ENCODE measurements around the gene PTGER3. TPM values are rescaled to one million over a fixed set of nuclear protein-coding genes. Genes with fewer than 3 reads are reported as not detected.

The PTGER3 gene
- total RNA-seq, 1 experiment from 2014 or later: 0.08 TPM

GRCh38 chr1:70993798-70994197, 53.8 kb downstream of the PTGER3 start:
- intact Hi-C loops (cut with micrococcal nuclease; ENCODE audit: unreplicated experiment): no loop called here
- POLR2A ChIA-PET: no interaction called here
- TF ChIP-seq POLR2AphosphoS5 (IDR thresholded peaks at IDR 0.05; ENCODE audit: low read depth, low read length): no peak
- TF ChIP-seq, protein P1, sequence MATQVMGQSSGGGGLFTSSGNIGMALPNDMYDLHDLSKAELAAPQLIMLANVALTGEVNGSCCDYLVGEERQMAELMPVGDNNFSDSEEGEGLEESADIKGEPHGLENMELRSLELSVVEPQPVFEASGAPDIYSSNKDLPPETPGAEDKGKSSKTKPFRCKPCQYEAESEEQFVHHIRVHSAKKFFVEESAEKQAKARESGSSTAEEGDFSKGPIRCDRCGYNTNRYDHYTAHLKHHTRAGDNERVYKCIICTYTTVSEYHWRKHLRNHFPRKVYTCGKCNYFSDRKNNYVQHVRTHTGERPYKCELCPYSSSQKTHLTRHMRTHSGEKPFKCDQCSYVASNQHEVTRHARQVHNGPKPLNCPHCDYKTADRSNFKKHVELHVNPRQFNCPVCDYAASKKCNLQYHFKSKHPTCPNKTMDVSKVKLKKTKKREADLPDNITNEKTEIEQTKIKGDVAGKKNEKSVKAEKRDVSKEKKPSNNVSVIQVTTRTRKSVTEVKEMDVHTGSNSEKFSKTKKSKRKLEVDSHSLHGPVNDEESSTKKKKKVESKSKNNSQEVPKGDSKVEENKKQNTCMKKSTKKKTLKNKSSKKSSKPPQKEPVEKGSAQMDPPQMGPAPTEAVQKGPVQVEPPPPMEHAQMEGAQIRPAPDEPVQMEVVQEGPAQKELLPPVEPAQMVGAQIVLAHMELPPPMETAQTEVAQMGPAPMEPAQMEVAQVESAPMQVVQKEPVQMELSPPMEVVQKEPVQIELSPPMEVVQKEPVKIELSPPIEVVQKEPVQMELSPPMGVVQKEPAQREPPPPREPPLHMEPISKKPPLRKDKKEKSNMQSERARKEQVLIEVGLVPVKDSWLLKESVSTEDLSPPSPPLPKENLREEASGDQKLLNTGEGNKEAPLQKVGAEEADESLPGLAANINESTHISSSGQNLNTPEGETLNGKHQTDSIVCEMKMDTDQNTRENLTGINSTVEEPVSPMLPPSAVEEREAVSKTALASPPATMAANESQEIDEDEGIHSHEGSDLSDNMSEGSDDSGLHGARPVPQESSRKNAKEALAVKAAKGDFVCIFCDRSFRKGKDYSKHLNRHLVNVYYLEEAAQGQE (IDR thresholded peaks at IDR 0.05; ENCODE audit: insufficient read depth in 1 of 2, low read depth in 2 of 2, low read length in 1 of 2): no peak
- TF ChIP-seq CTCF (IDR thresholded peaks at IDR 0.05): no peak
- TF ChIP-seq TCF7L2 (IDR thresholded peaks at IDR 0.05; ENCODE audit: low read depth, low read length): no peak
- TF ChIP-seq SIN3A (IDR thresholded peaks at IDR 0.05; ENCODE audit: borderline replicate concordance, insufficient read depth, low read depth, low read length): no peak
- Histone ChIP-seq H3K36me3 (ENCODE audit: control insufficient read depth, insufficient read depth, low read length) (no peaks in the 10 kb centered on the region), H3K4me1 (ENCODE audit: control insufficient read depth, insufficient read depth, low read length) (no peaks in the 10 kb centered on the region), H3K4me3 (ENCODE audit: low read depth in 2 of 2, low read length in 2 of 2) (no peak overlapping the region), H3K9me3 (ENCODE audit: control insufficient read depth, insufficient read depth, low read depth, low read length) (no peaks in the 10 kb centered on the region), H3K27me3 (ENCODE audit: control insufficient read depth, insufficient read depth, low read length) (no peaks in the 10 kb centered on the region), H3K27ac (ENCODE audit: low read length) (no peak overlapping the region)
- in situ Hi-C loops (cut with HindIII; ENCODE audit: low pct_unique_long_range_greater_than_20kb, low sequenced_read_pairs): no loop called here
- CTCF ChIA-PET: no interaction called here
- DNase-seq (ENCODE audit: low read depth, low spot score): no peak
- BruUV-seq (replicated peaks): no TSS peak
- no peak for ATAC-seq

- ATAC-seq (no peak), DNase-seq (ENCODE audit: low read depth, low spot score) (no peak)
- H3K36me3 ChIP-seq (ENCODE audit: control insufficient read depth, insufficient read depth, low read length): no peaks in the 10 kb centered on the region
- in situ Hi-C loops (cut with HindIII; ENCODE audit: low pct_unique_long_range_greater_than_20kb, low sequenced_read_pairs): no loop called here
- H3K27me3 ChIP-seq (ENCODE audit: control insufficient read depth, insufficient read depth, low read length): no peaks in the 10 kb centered on the region
- H3K27ac ChIP-seq (ENCODE audit: low read length): no peak overlapping the region
- ChIA-PET CTCF (no interaction called here), POLR2A (no interaction called here)
- no peaks in the 10 kb centered on the region for H3K9me3 ChIP-seq (ENCODE audit: control insufficient read depth, insufficient read depth, low read depth, low read length)
- no TSS peak for BruUV-seq (replicated peaks)
- TF ChIP-seq TCF7L2 (IDR thresholded peaks at IDR 0.05; ENCODE audit: low read depth, low read length) (no peak), POLR2AphosphoS5 (IDR thresholded peaks at IDR 0.05; ENCODE audit: low read depth, low read length) (no peak)
- H3K4me3 ChIP-seq (ENCODE audit: low read depth in 2 of 2, low read length in 2 of 2): no peak overlapping the region
- intact Hi-C loops (cut with micrococcal nuclease; ENCODE audit: unreplicated experiment): no loop called here
- H3K4me1 ChIP-seq (ENCODE audit: control insufficient read depth, insufficient read depth, low read length): no peaks in the 10 kb centered on the region
Observed at GRCh38 chr1:70992521-70992920, 55.1 kb downstream of the PTGER3 start.

- in situ Hi-C loops (cut with HindIII; ENCODE audit: low pct_unique_long_range_greater_than_20kb, low sequenced_read_pairs): no loop called here
Observed at GRCh38 chr1:70990469-70991253, 57.0 kb downstream of the PTGER3 start.

More at GRCh38 chr1:70990469-70991253, 57.0 kb downstream of the PTGER3 start:
- ChIA-PET CTCF (interaction anchor here (0.6 kb wide), 1 partner anchor 1047 kb away, joined by 12 read pairs; no protein-coding TSS in a partner anchor), POLR2A (no interaction called here)
- ATAC-seq (no peak), DNase-seq (ENCODE audit: low read depth, low spot score) (no peak)
- no TSS peak for BruUV-seq (replicated peaks)
- Histone ChIP-seq H3K27ac (ENCODE audit: low read length) (no peak overlapping the region), H3K4me3 (ENCODE audit: low read depth in 2 of 2, low read length in 2 of 2) (no peak overlapping the region), H3K27me3 (ENCODE audit: control insufficient read depth, insufficient read depth, low read length) (no peaks in the 10 kb centered on the region), H3K9me3 (ENCODE audit: control insufficient read depth, insufficient read depth, low read depth, low read length) (no peaks in the 10 kb centered on the region), H3K4me1 (ENCODE audit: control insufficient read depth, insufficient read depth, low read length) (no peaks in the 10 kb centered on the region), H3K36me3 (ENCODE audit: control insufficient read depth, insufficient read depth, low read length) (no peaks in the 10 kb centered on the region)
- no peak for TF ChIP-seq SIN3A (IDR thresholded peaks at IDR 0.05; ENCODE audit: borderline replicate concordance, insufficient read depth, low read depth, low read length)
- TF ChIP-seq POLR2AphosphoS5 (IDR thresholded peaks at IDR 0.05; ENCODE audit: low read depth, low read length): no peak
- no peak for TF ChIP-seq CTCF (IDR thresholded peaks at IDR 0.05)
- TF ChIP-seq, protein P1 (IDR thresholded peaks at IDR 0.05; ENCODE audit: insufficient read depth in 1 of 2, low read depth in 2 of 2, low read length in 1 of 2): no peak
- no peak for TF ChIP-seq TCF7L2 (IDR thresholded peaks at IDR 0.05; ENCODE audit: low read depth, low read length)
- intact Hi-C loops (cut with micrococcal nuclease; ENCODE audit: unreplicated experiment): no loop called here

Data from Panc1 (cell line).